SK-N-SH treated with all-trans-retinoic acid at 6 μM for 48 hours (cell line): ENCODE results near the gene CNTN2.

Source experiments
- ATAC-seq: fragments of 200-7000 bp; cut with Tn5 transposase; 3 replicates; pipeline ENCODE4 v1.9.1; 2020; ENCODE audit warnings: mild to moderate bottlenecking, moderate library complexity
- ARNTL ChIP-seq: fragments of 450-650 bp; formaldehyde crosslinking; IDR thresholded peaks from 2 replicates; pipeline ENCODE4 v1.5.0; 2020; ENCODE audit warnings: low read depth, mild to moderate bottlenecking, moderate library complexity, borderline replicate concordance
- BACH2 ChIP-seq: fragments of 250-450 bp; sonication (Bioruptor Pico); IDR thresholded peaks from 2 replicates; pipeline ENCODE4 v1.9.0; 2021; ENCODE audit warnings: mild to moderate bottlenecking, borderline replicate concordance
- CSDC2 ChIP-seq: fragments of 250-450 bp; sonication (Bioruptor Pico); IDR thresholded peaks from 2 replicates; pipeline ENCODE4 v1.5.0; 2020; ENCODE audit warnings: mild to moderate bottlenecking, moderate library complexity
- ESRRG ChIP-seq: fragments of 250-450 bp; sonication (Bioruptor Pico); IDR thresholded peaks from 2 replicates; pipeline ENCODE4 v1.6.1; 2021; ENCODE audit warnings: mild to moderate bottlenecking
- GLIS3 ChIP-seq: fragments of 250-450 bp; sonication (Bioruptor Pico); IDR thresholded peaks from 2 replicates; pipeline ENCODE4 v1.5.0; 2020; ENCODE audit warnings: mild to moderate bottlenecking, moderate library complexity
- ISL1 ChIP-seq: fragments of 250-450 bp; sonication (Bioruptor Pico); IDR thresholded peaks from 2 replicates; pipeline ENCODE4 v2.1.2; 2022; ENCODE audit warnings: mild to moderate bottlenecking, moderate library complexity
- OSR1 ChIP-seq: fragments of 250-450 bp; sonication (Bioruptor Pico); IDR thresholded peaks from 2 replicates; pipeline ENCODE4 v1.8.0; 2022; ENCODE audit warnings: moderate library complexity, mild to moderate bottlenecking, inconsistent platforms
- PPARA ChIP-seq: fragments of 250-450 bp; sonication (Bioruptor Pico); IDR thresholded peaks from 2 replicates; pipeline ENCODE4 v1.5.0; 2020; ENCODE audit warnings: mild to moderate bottlenecking, borderline replicate concordance
- RARB ChIP-seq: fragments of 250-450 bp; sonication (Bioruptor Pico); IDR thresholded peaks from 2 replicates; pipeline ENCODE4 v1.8.0; 2021; ENCODE audit warnings: mild to moderate bottlenecking, moderate library complexity
- SNAI2 ChIP-seq: fragments of 250-450 bp; sonication (Bioruptor Pico); IDR thresholded peaks from 2 replicates; pipeline ENCODE4 v1.5.0; 2020; ENCODE audit warnings: mild to moderate bottlenecking, moderate library complexity
- TCF4 ChIP-seq: fragments of 250-450 bp; sonication (Bioruptor Pico); IDR thresholded peaks from 2 replicates; pipeline ENCODE4 v1.8.0; 2021; ENCODE audit warnings: mild to moderate bottlenecking, moderate library complexity, borderline replicate concordance
- TOX ChIP-seq: fragments of 250-450 bp; sonication (Bioruptor Pico); IDR thresholded peaks from 2 replicates; pipeline ENCODE4 v1.8.0; 2021; ENCODE audit warnings: mild to moderate bottlenecking, moderate library complexity, borderline replicate concordance
- ZC3H10 ChIP-seq: fragments of 250-450 bp; sonication (Bioruptor Pico); IDR thresholded peaks from 2 replicates; pipeline ENCODE4 v1.5.1; 2021; ENCODE audit warnings: mild to moderate bottlenecking, moderate library complexity
- ZFP3 ChIP-seq: fragments of 250-450 bp; sonication (Bioruptor Pico); IDR thresholded peaks from 2 replicates; pipeline ENCODE4 v1.5.0; 2020; ENCODE audit warnings: mild to moderate bottlenecking, moderate library complexity
- ZFP30 ChIP-seq: fragments of 450-650 bp; formaldehyde crosslinking; IDR thresholded peaks from 2 replicates; pipeline ENCODE4 v1.5.0; 2022; ENCODE audit warnings: mild to moderate bottlenecking, moderate library complexity
- ZNF565 ChIP-seq: fragments of 450-650 bp; formaldehyde crosslinking; conservative IDR thresholded peaks from 2 replicates; pipeline ENCODE4 v1.5.0; 2020; ENCODE audit warnings: low read depth, mild to moderate bottlenecking, moderate library complexity
- ZNF70 ChIP-seq: fragments of 450-650 bp; formaldehyde crosslinking; IDR thresholded peaks from 2 replicates; pipeline ENCODE4 v1.5.0; 2020; ENCODE audit warnings: mild to moderate bottlenecking, moderate library complexity
- ZNF8 ChIP-seq: fragments of 450-650 bp; formaldehyde crosslinking; IDR thresholded peaks from 2 replicates; pipeline ENCODE4 v1.5.0; 2020; ENCODE audit warnings: mild to moderate bottlenecking, moderate library complexity
- TF ChIP-seq, protein P1 (sequence below): fragments of 250-450 bp; sonication (Bioruptor Pico); IDR thresholded peaks from 2 replicates; pipeline ENCODE4 v1.5.0; 2020; ENCODE audit warnings: mild to moderate bottlenecking, moderate library complexity
- TF ChIP-seq, protein P2 (sequence below): fragments of 250-450 bp; sonication (Bioruptor Pico); IDR thresholded peaks from 2 replicates; pipeline ENCODE4 v1.8.0; 2020; ENCODE audit warnings: mild to moderate bottlenecking, moderate library complexity, borderline replicate concordance
- TF ChIP-seq, protein P3 (sequence below): fragments of 250-450 bp; sonication (Bioruptor Pico); IDR thresholded peaks from 2 replicates; pipeline ENCODE4 v1.5.1; 2020; ENCODE audit warnings: low read depth, mild to moderate bottlenecking, moderate library complexity
- TF ChIP-seq, protein P4 (sequence below): fragments of 250-450 bp; sonication (Bioruptor Pico); IDR thresholded peaks from 2 replicates; pipeline ENCODE4 v1.8.0; 2021; ENCODE audit warnings: low read depth, mild to moderate bottlenecking, moderate library complexity, borderline replicate concordance

CNTN2 gene

DNA sequence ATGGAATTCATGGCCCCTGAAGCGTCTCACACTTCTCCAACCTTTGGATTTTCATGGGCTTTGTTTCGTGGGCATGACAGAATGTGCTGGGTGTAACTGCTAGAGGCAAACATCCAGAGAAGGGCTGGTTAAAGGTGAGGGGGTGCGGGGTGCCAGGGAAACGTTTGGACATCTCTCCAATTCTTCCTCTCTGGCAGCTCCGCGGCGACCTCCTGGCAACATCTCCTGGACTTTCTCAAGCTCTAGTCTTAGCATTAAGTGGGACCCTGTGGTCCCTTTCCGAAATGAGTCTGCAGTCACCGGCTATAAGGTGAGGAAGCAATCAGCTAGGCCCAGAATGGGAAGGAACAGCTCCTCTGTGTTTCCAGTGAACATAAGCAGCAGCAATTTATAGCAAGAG, 29.3 kb downstream of the CNTN2 start:
- no peak for ATAC-seq
- TF ChIP-seq BACH2 (CRISPR knock-in tag) (no peak), TOX (no peak), ZNF565 (CRISPR knock-in tag) (no peak), RARB (CRISPR knock-in tag) (no peak), ESRRG (CRISPR knock-in tag) (no peak), CSDC2 (CRISPR knock-in tag) (no peak), ZNF70 (no peak), SNAI2 (no peak), GLIS3 (no peak), ZC3H10 (no peak), ISL1 (no peak), OSR1 (CRISPR knock-in tag) (no peak)
- TF ChIP-seq, protein P1, sequence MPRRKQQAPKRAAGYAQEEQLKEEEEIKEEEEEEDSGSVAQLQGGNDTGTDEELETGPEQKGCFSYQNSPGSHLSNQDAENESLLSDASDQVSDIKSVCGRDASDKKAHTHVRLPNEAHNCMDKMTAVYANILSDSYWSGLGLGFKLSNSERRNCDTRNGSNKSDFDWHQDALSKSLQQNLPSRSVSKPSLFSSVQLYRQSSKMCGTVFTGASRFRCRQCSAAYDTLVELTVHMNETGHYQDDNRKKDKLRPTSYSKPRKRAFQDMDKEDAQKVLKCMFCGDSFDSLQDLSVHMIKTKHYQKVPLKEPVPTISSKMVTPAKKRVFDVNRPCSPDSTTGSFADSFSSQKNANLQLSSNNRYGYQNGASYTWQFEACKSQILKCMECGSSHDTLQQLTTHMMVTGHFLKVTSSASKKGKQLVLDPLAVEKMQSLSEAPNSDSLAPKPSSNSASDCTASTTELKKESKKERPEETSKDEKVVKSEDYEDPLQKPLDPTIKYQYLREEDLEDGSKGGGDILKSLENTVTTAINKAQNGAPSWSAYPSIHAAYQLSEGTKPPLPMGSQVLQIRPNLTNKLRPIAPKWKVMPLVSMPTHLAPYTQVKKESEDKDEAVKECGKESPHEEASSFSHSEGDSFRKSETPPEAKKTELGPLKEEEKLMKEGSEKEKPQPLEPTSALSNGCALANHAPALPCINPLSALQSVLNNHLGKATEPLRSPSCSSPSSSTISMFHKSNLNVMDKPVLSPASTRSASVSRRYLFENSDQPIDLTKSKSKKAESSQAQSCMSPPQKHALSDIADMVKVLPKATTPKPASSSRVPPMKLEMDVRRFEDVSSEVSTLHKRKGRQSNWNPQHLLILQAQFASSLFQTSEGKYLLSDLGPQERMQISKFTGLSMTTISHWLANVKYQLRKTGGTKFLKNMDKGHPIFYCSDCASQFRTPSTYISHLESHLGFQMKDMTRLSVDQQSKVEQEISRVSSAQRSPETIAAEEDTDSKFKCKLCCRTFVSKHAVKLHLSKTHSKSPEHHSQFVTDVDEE, result no peak
- TF ChIP-seq, protein P2, sequence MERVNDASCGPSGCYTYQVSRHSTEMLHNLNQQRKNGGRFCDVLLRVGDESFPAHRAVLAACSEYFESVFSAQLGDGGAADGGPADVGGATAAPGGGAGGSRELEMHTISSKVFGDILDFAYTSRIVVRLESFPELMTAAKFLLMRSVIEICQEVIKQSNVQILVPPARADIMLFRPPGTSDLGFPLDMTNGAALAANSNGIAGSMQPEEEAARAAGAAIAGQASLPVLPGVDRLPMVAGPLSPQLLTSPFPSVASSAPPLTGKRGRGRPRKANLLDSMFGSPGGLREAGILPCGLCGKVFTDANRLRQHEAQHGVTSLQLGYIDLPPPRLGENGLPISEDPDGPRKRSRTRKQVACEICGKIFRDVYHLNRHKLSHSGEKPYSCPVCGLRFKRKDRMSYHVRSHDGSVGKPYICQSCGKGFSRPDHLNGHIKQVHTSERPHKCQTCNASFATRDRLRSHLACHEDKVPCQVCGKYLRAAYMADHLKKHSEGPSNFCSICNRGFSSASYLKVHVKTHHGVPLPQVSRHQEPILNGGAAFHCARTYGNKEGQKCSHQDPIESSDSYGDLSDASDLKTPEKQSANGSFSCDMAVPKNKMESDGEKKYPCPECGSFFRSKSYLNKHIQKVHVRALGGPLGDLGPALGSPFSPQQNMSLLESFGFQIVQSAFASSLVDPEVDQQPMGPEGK, result no peak
- TF ChIP-seq, protein P3, sequence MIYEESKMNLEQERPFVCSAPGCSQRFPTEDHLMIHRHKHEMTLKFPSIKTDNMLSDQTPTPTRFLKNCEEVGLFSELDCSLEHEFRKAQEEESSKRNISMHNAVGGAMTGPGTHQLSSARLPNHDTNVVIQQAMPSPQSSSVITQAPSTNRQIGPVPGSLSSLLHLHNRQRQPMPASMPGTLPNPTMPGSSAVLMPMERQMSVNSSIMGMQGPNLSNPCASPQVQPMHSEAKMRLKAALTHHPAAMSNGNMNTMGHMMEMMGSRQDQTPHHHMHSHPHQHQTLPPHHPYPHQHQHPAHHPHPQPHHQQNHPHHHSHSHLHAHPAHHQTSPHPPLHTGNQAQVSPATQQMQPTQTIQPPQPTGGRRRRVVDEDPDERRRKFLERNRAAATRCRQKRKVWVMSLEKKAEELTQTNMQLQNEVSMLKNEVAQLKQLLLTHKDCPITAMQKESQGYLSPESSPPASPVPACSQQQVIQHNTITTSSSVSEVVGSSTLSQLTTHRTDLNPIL (CRISPR knock-in tag), result no peak
- TF ChIP-seq, protein P4, sequence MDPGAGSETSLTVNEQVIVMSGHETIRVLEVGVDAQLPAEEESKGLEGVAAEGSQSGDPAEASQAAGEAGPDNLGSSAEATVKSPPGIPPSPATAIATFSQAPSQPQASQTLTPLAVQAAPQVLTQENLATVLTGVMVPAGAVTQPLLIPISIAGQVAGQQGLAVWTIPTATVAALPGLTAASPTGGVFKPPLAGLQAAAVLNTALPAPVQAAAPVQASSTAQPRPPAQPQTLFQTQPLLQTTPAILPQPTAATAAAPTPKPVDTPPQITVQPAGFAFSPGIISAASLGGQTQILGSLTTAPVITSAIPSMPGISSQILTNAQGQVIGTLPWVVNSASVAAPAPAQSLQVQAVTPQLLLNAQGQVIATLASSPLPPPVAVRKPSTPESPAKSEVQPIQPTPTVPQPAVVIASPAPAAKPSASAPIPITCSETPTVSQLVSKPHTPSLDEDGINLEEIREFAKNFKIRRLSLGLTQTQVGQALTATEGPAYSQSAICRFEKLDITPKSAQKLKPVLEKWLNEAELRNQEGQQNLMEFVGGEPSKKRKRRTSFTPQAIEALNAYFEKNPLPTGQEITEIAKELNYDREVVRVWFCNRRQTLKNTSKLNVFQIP, result no peak

DNA sequence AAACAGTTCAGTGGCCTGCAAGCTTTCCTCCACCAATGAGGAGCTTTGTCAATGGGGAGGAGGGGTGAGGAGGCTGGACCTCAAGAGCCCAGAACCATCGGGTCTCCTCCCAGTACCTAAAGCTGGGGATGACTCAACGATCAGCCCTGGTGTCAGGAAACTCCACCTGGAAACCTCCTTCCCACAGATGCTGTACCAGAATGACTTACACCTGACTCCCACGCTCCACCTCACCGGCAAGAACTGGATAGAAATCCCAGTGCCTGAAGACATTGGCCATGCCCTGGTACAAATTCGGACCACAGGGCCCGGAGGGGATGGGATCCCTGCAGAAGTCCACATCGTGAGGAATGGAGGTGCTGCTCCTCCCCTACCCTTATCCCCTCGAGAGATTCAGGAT, 29.9 kb downstream of the CNTN2 start:
- TF ChIP-seq ZNF8 (CRISPR knock-in tag), result no peak
- TF ChIP-seq BACH2 (CRISPR knock-in tag), result no peak
- TF ChIP-seq RARB (CRISPR knock-in tag), result no peak
- TF ChIP-seq ARNTL, result no peak
- TF ChIP-seq GLIS3, result no peak
- no peak for TF ChIP-seq TOX
- no peak for TF ChIP-seq ESRRG (CRISPR knock-in tag)
- TF ChIP-seq ZFP3 (CRISPR knock-in tag), result no peak
- TF ChIP-seq ISL1, result no peak
- no peak for TF ChIP-seq ZC3H10
- TF ChIP-seq CSDC2 (CRISPR knock-in tag), result no peak
- no peak for TF ChIP-seq ZFP30 (CRISPR knock-in tag)
- no peak for TF ChIP-seq ZNF70
- no peak for TF ChIP-seq ZNF565 (CRISPR knock-in tag)
- TF ChIP-seq, protein P4, result no peak
- no peak for TF ChIP-seq SNAI2
- TF ChIP-seq, protein P2, result no peak
- TF ChIP-seq, protein P1, result no peak
- no peak for TF ChIP-seq TCF4 (CRISPR knock-in tag)
- no peak for TF ChIP-seq PPARA (CRISPR knock-in tag)
- ATAC-seq, result no peak
